OCI-LY7 (cell line): ENCODE data around the gene DUS1L. TPM values are rescaled to one million over a fixed set of nuclear protein-coding genes. Genes with fewer than 3 reads are reported as not detected.

Experiments
- BruUV-seq: library from RNA; stranded (reverse); fragments of 400-500 nt; replicated peaks from 2 replicates; lab custom pipeline; 2021; lab: Mats Ljungman, UMichigan
- CTCF ChIA-PET: fragments of 300-600 bp; sonication (Branson Sonifier 250); formaldehyde crosslinking; loops from one replicate; lab custom pipeline; 2022; ENCODE audit warnings: antibody characterized with exemption; ENCODE audit not compliant: unreplicated experiment; lab: Charles Lee
- POLR2A ChIA-PET: fragments of 300-600 bp; sonication (Branson Sonifier 250); formaldehyde crosslinking; loops from one replicate; lab custom pipeline; 2022; ENCODE audit warnings: antibody characterized with exemption; lab: Charles Lee
- DNase-seq: peaks from one replicate; pipeline ENCODE4 v3.0.0-alpha.2; 2015; ENCODE audit warnings: low spot score
- H2AFZ ChIP-seq: fragments of 200-600 bp; sonication (generic), shearing (Covaris generic); 2 replicates; pipeline ENCODE4 v1.6.1; 2014; ENCODE audit warnings: mild to moderate bottlenecking, antibody characterized with exemption, low read length, moderate library complexity
- H3K27ac ChIP-seq: fragments of 200-600 bp; sonication (generic); 2 replicates; pipeline ENCODE4 v1.5.1; 2014; ENCODE audit warnings: mixed run types, low read depth, mild to moderate bottlenecking, moderate library complexity, low read length, inconsistent platforms; ENCODE audit not compliant: poor library complexity, severe bottlenecking
- H3K36me3 ChIP-seq: fragments of 200-600 bp; sonication (generic); 2 replicates; pipeline ENCODE4 v1.6.1; 2014; ENCODE audit warnings: mild to moderate bottlenecking, antibody characterized with exemption, low read length, moderate library complexity, mixed read lengths; ENCODE audit not compliant: insufficient read depth
- H3K4me1 ChIP-seq: fragments of 200-600 bp; sonication (generic); 2 replicates; pipeline ENCODE4 v1.5.1; 2014; ENCODE audit warnings: mild to moderate bottlenecking, low read length; ENCODE audit not compliant: insufficient read depth, poor library complexity, severe bottlenecking
- H3K4me2 ChIP-seq: fragments of 200-600 bp; sonication (generic); 2 replicates; pipeline ENCODE4 v1.6.1; 2014; ENCODE audit warnings: mild to moderate bottlenecking, low read length
- H3K4me3 ChIP-seq: fragments of 200-600 bp; sonication (generic); 2 replicates; pipeline ENCODE4 v1.5.1; 2014; ENCODE audit warnings: mild to moderate bottlenecking, low read depth, low read length; ENCODE audit not compliant: poor library complexity, severe bottlenecking
- H3K79me2 ChIP-seq: fragments of 200-600 bp; sonication (generic); 2 replicates; pipeline ENCODE4 v1.6.1; 2016; ENCODE audit warnings: low read depth, mild to moderate bottlenecking, low read length, moderate library complexity, mixed read lengths; ENCODE audit not compliant: insufficient read depth
- H3K9me2 ChIP-seq: fragments of 200-600 bp; sonication (generic); 2 replicates; pipeline ENCODE4 v1.6.1; 2016; ENCODE audit warnings: mild to moderate bottlenecking, low read length, mixed read lengths; ENCODE audit not compliant: insufficient read depth
- H3K9me3 ChIP-seq: fragments of 200-600 bp; sonication (generic); 2 replicates; pipeline ENCODE4 v1.6.1; 2014; ENCODE audit warnings: mild to moderate bottlenecking, mixed run types, low read length, mixed read lengths
- H4K20me1 ChIP-seq: fragments of 200-600 bp; sonication (generic); 2 replicates; pipeline ENCODE4 v1.6.1; 2014; ENCODE audit warnings: mild to moderate bottlenecking, antibody characterized with exemption, low read length, moderate library complexity, mixed read lengths; ENCODE audit not compliant: insufficient read depth
- CTCF ChIP-seq: fragments of 200-600 bp; sonication (generic); conservative IDR thresholded peaks from 2 replicates; pipeline ENCODE4 v1.5.1; 2014; ENCODE audit warnings: mild to moderate bottlenecking, antibody characterized with exemption, low read length, moderate library complexity, mixed read lengths
- EZH2phosphoT487 ChIP-seq: fragments of 200-600 bp; sonication (generic); IDR thresholded peaks from 2 replicates; pipeline ENCODE4 v1.6.1; 2018; ENCODE audit warnings: low read depth, borderline replicate concordance, mild to moderate bottlenecking, mixed run types, antibody characterized with exemption, low read length, moderate library complexity, mixed read lengths
- intact Hi-C: fragments of 100-400 bp; cut with micrococcal nuclease; formaldehyde crosslinking; loops from one replicate; pipeline ENCODE4 v1.10.0; 2022; ENCODE audit not compliant: unreplicated experiment
- total RNA-seq, 2 experiments: library from RNA; depleted of rRNA in 1 of 2; stranded (reverse); fragments of >200 nt in 1 of 2; shearing (Covaris generic) in 1 of 2; gene quantifications; 2 replicates each; pipeline ENCODE4 v1.2.3, GENCODE V29; 2014 to 2022

DUS1L gene
- total RNA-seq, 2 experiments from 2014 or later = 320 to 388 TPM

- TF ChIP-seq EZH2phosphoT487 (no peak), CTCF (peak; percentile 97)
- no peak overlapping the region for H3K27ac ChIP-seq
- no peak overlapping the region for H2AFZ ChIP-seq
- H4K20me1 ChIP-seq = no peaks in the 10 kb centered on the region
- intact Hi-C loops = loop anchor here (2.0 kb wide), 1 partner anchor 149 kb away; the partner anchor contains the start of gene ARHGDIA
- ChIA-PET CTCF (interaction anchor here (0.6 to 3.8 kb wide), 5 partner anchors 18 to 160 kb away, joined by 3 to 19 read pairs (median 3); partner anchors contain the start of genes ASPSCR1 and DCXR), POLR2A (interaction anchor here (1.1 kb wide), 1 partner anchor 20 kb away, joined by 3 read pairs; no protein-coding TSS in a partner anchor)
- peaks cover 12% of the 10 kb centered on the region; the same call in 1 of the 2 replicates for H3K79me2 ChIP-seq
- no peak overlapping the region for H3K4me3 ChIP-seq
- peaks cover 11% of the 10 kb centered on the region; the same call in 1 of the 2 replicates for H3K36me3 ChIP-seq
- peaks cover 30% of the 10 kb centered on the region for H3K4me1 ChIP-seq
- no peaks in the 10 kb centered on the region for H3K9me2 ChIP-seq
- DNase-seq = peak; percentile 86
- no TSS peak for BruUV-seq
- no peaks in the 10 kb centered on the region for H3K9me3 ChIP-seq
- peak overlapping the region; percentile 87; the same call in 1 of the 2 replicates for H3K4me2 ChIP-seq
Measured at GRCh38 chr17:82019690-82020571, 45.7 kb downstream of the DUS1L start.

- Histone ChIP-seq H3K4me2 (no peak overlapping the region), H2AFZ (no peak overlapping the region), H3K9me3 (no peaks in the 10 kb centered on the region), H3K4me3 (no peak overlapping the region), H3K4me1 (peaks cover 26% of the 10 kb centered on the region), H3K9me2 (no peaks in the 10 kb centered on the region), H3K27ac (no peak overlapping the region), H3K79me2 (peaks cover 12% of the 10 kb centered on the region; the same call in 1 of the 2 replicates), H4K20me1 (no peaks in the 10 kb centered on the region), H3K36me3 (peaks cover 11% of the 10 kb centered on the region; the same call in 1 of the 2 replicates)
- TF ChIP-seq EZH2phosphoT487 (no peak), CTCF (no peak)
- POLR2A ChIA-PET = no interaction called here
- intact Hi-C loops = no loop called here
- DNase-seq = no peak
- no TSS peak for BruUV-seq
- CTCF ChIA-PET = interaction anchor here (1.0 kb wide), 1 partner anchor 53 kb away, joined by 3 read pairs; no protein-coding TSS in a partner anchor
Measured at GRCh38 chr17:82018989-82019689, 46.5 kb downstream of the DUS1L start.
